Measurements from ENCODE around the gene BAIAP2L1.

Gene BAIAP2L1

GRCh38 chr7:98252425-98253054 is 148.3 kb downstream of the BAIAP2L1 start (continued):
- no peak for TF ChIP-seq HIC1 (tag by site-specific recombination; IDR thresholded peaks at IDR 0.05)
- TF ChIP-seq, protein P1, sequence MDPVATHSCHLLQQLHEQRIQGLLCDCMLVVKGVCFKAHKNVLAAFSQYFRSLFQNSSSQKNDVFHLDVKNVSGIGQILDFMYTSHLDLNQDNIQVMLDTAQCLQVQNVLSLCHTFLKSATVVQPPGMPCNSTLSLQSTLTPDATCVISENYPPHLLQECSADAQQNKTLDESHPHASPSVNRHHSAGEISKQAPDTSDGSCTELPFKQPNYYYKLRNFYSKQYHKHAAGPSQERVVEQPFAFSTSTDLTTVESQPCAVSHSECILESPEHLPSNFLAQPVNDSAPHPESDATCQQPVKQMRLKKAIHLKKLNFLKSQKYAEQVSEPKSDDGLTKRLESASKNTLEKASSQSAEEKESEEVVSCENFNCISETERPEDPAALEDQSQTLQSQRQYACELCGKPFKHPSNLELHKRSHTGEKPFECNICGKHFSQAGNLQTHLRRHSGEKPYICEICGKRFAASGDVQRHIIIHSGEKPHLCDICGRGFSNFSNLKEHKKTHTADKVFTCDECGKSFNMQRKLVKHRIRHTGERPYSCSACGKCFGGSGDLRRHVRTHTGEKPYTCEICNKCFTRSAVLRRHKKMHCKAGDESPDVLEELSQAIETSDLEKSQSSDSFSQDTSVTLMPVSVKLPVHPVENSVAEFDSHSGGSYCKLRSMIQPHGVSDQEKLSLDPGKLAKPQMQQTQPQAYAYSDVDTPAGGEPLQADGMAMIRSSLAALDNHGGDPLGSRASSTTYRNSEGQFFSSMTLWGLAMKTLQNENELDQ (tag by site-specific recombination; IDR thresholded peaks at IDR 0.05; ENCODE audit: low read depth), result no peak
- no peak for TF ChIP-seq ZNF274 (IDR thresholded peaks at IDR 0.05; ENCODE audit: low read length)
- TF ChIP-seq ZNF274 (tag by site-specific recombination; IDR thresholded peaks at IDR 0.05; ENCODE audit: borderline replicate concordance), result no peak
- TF ChIP-seq ZNF221 (tag by site-specific recombination; IDR thresholded peaks at IDR 0.05; ENCODE audit: borderline replicate concordance), result no peak
- no peak; the same call in 1 of the 2 replicates for TF ChIP-seq ZNF2 (tag by site-specific recombination; IDR thresholded peaks at IDR 0.05)
- TF ChIP-seq TSHZ1 (tag by site-specific recombination; IDR thresholded peaks at IDR 0.05; ENCODE audit: borderline replicate concordance), result no peak
- no peak for TF ChIP-seq CTCF (tag by site-specific recombination; IDR thresholded peaks at IDR 0.05)
- no peak for TF ChIP-seq ZNF404 (tag by site-specific recombination; IDR thresholded peaks at IDR 0.05)
- no peak for TF ChIP-seq ZNF239 (tag by site-specific recombination; IDR thresholded peaks at IDR 0.05)
- TF ChIP-seq SALL2 (tag by site-specific recombination; IDR thresholded peaks at IDR 0.05; ENCODE audit: borderline replicate concordance), result no peak
- TF ChIP-seq KLF17 (tag by site-specific recombination; IDR thresholded peaks at IDR 0.05), result peak; percentile 43; the same call in 1 of the 2 replicates
- TF ChIP-seq WT1 (tag by site-specific recombination; IDR thresholded peaks at IDR 0.05), result no peak
- 0 out of 2 replicates have a peak, but pooled peaks have one; percentile 7 for TF ChIP-seq ZSCAN5A (tag by site-specific recombination; IDR thresholded peaks at IDR 0.05)
- TF ChIP-seq ZBTB21 (tag by site-specific recombination; IDR thresholded peaks at IDR 0.05), result no peak
- no peak for TF ChIP-seq BCL11B (tag by site-specific recombination; IDR thresholded peaks at IDR 0.05; ENCODE audit: low read depth)
- TF ChIP-seq, protein P2, sequence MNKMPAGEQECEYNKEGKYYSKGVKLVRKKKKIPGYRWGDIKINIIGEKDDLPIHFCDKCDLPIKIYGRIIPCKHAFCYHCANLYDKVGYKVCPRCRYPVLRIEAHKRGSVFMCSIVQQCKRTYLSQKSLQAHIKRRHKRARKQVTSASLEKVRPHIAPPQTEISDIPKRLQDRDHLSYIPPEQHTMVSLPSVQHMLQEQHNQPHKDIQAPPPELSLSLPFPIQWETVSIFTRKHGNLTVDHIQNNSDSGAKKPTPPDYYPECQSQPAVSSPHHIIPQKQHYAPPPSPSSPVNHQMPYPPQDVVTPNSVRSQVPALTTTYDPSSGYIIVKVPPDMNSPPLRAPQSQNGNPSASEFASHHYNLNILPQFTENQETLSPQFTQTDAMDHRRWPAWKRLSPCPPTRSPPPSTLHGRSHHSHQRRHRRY (tag by site-specific recombination; IDR thresholded peaks at IDR 0.05), result no peak
- no peak for TF ChIP-seq ZNF394 (tag by site-specific recombination; IDR thresholded peaks at IDR 0.05; ENCODE audit: borderline replicate concordance)
- TF ChIP-seq ZNF768 (tag by site-specific recombination; IDR thresholded peaks at IDR 0.05), result no peak
- TF ChIP-seq ZFP37 (tag by site-specific recombination; IDR thresholded peaks at IDR 0.05), result no peak
- TF ChIP-seq ZBTB1 (tag by site-specific recombination; IDR thresholded peaks at IDR 0.05), result 0 out of 2 replicates have a peak, but pooled peaks have one; percentile 55
- TF ChIP-seq ZNF391 (tag by site-specific recombination; IDR thresholded peaks at IDR 0.05; ENCODE audit: borderline replicate concordance, low read depth), result no peak; the same call in 1 of the 2 replicates
- no peak for TF ChIP-seq HOXC10 (CRISPR knock-in tag; IDR thresholded peaks at IDR 0.05)
- no peak for TF ChIP-seq GLIS2 (tag by site-specific recombination; IDR thresholded peaks at IDR 0.05)
- no peak for TF ChIP-seq ZNF600 (tag by site-specific recombination; IDR thresholded peaks at IDR 0.05)
- no peak for TF ChIP-seq PRDM1 (tag by site-specific recombination; IDR thresholded peaks at IDR 0.05)
